PC-9 (cell line): ENCODE data around the gene NMUR1.

Experiments used
- CTCF ChIP-seq: fragments of 200-600 bp; sonication (generic); conservative IDR thresholded peaks from 2 replicates; pipeline ENCODE4 v1.6.1; 2017; ENCODE audit warnings: mixed run types, antibody characterized with exemption, mild to moderate bottlenecking, moderate library complexity
- EZH2 ChIP-seq: fragments of 200-600 bp; sonication (generic); IDR thresholded peaks from 2 replicates; pipeline ENCODE4 v1.8.0; 2017; ENCODE audit warnings: antibody characterized with exemption, low read depth

GRCh38 chr2:231531466-231531865 lies 1.2 kb upstream of the NMUR1 start:
- TF ChIP-seq CTCF, result no peak
- TF ChIP-seq EZH2, result no peak
